HepG2 (cell line): Measurements from ENCODE around the gene FIGLA. TPM values are rescaled to one million over a fixed set of nuclear protein-coding genes. Genes with fewer than 3 reads are reported as not detected.

Source experiments
- ATAC-seq: fragments of 200-7000 bp; cut with Tn5 transposase; 3 replicates; pipeline ENCODE4 v1.9.1; 2020; ENCODE audit warnings: mild to moderate bottlenecking, moderate library complexity
- BruUV-seq: library from RNA; stranded (reverse); fragments of 400-500 nt; replicated peaks from 2 replicates; lab custom pipeline; 2021; lab: Mats Ljungman, UMichigan
- CTCF ChIA-PET: fragments of 300-600 bp; formaldehyde crosslinking; extraction: SDS; loops from one replicate; lab custom pipeline; 2021; ENCODE audit warnings: low total read pairs, inconsistent platforms, low intra/inter-chr PET ratio; lab: Yijun Ruan, JAX
- POLR2A ChIA-PET: fragments of 350-600 bp; sonication (Branson Sonifier 250); formaldehyde crosslinking; loops from one replicate; lab custom pipeline; 2020; ENCODE audit warnings: antibody characterized with exemption, inconsistent platforms; lab: Yijun Ruan, JAX
- DNase-seq: peaks from one replicate; pipeline ENCODE4 v3.0.0-alpha.2; 2015; ENCODE audit warnings: low spot score
- FAIRE-seq: peaks from 3 replicates; lab custom pipeline; 2011; peaks lifted over from hg19 to GRCh38; lab: Jason Lieb, UNC
- H2AFZ ChIP-seq: one replicate; pipeline ENCODE4 v1.6.1; 2011; ENCODE audit warnings: low read length, inconsistent platforms
- H3K27ac ChIP-seq: fragments of 300-600 bp; 3 replicates; pipeline ENCODE4 v1.8.0; 2011; ENCODE audit warnings: mixed run types, mild to moderate bottlenecking, mixed read lengths, low read length, inconsistent platforms; ENCODE audit not compliant: insufficient read depth; ENCODE audit errors: extremely low read length
- H3K27me3 ChIP-seq, 2 experiments: fragments of 200-600 bp in 1 of 2; 2 replicates in 1 of 2; 3 replicates in 1 of 2; pipeline versions ENCODE4 v1.6.0 to v1.8.0; 2011; ENCODE audit warnings: low read length in 2 of 2, mild to moderate bottlenecking in 2 of 2, moderate library complexity in 2 of 2, inconsistent platforms in 1 of 2; ENCODE audit not compliant: insufficient read depth in 2 of 2, control insufficient read depth in 1 of 2
- H3K36me3 ChIP-seq, 2 experiments: fragments of 200-600 bp in 1 of 2; replicated peaks in 1 of 2; 2 replicates in 1 of 2; 3 replicates in 1 of 2; pipeline versions ENCODE4 v1.5.1 to v1.8.0; 2011; ENCODE audit warnings: low read length in 2 of 2, inconsistent platforms in 1 of 2; ENCODE audit not compliant: insufficient read depth in 2 of 2, control insufficient read depth in 1 of 2
- H3K4me1 ChIP-seq: 2 replicates; pipeline ENCODE4 v1.5.1; 2012; ENCODE audit warnings: low read length, inconsistent platforms; ENCODE audit not compliant: insufficient read depth
- H3K4me2 ChIP-seq: 2 replicates; pipeline ENCODE4 v1.6.0; 2011; ENCODE audit warnings: low read depth, low read length, inconsistent platforms
- H3K4me3 ChIP-seq, 3 experiments: fragments of 200-600 bp in 1 of 3; sonication (generic), shearing (Covaris generic) in 1 of 3; replicated peaks in 1 of 3; 2 replicates each; pipeline ENCODE4 v1.5.1; 2011 to 2016; ENCODE audit warnings: low read length in 3 of 3, inconsistent platforms in 2 of 3, low read depth in 2 of 3, mild to moderate bottlenecking in 2 of 3, control low read depth in 1 of 3, mixed read lengths in 1 of 3; ENCODE audit not compliant: insufficient read depth in 1 of 3
- H3K79me2 ChIP-seq: one replicate; pipeline ENCODE4 v1.6.1; 2011; ENCODE audit warnings: low read length, inconsistent platforms; ENCODE audit not compliant: insufficient read depth
- H3K9ac ChIP-seq: 2 replicates; pipeline ENCODE4 v1.6.0; 2011; ENCODE audit warnings: mild to moderate bottlenecking, low read depth, low read length, inconsistent platforms; ENCODE audit not compliant: insufficient read depth
- H3K9me3 ChIP-seq: 2 replicates; pipeline ENCODE4 v1.5.1; 2012; ENCODE audit warnings: mild to moderate bottlenecking, low read length
- H4K20me1 ChIP-seq: 2 replicates; pipeline ENCODE4 v1.6.0; 2011; ENCODE audit warnings: inconsistent platforms, mild to moderate bottlenecking, low read length, moderate library complexity; ENCODE audit not compliant: insufficient read depth
- GABPB1 ChIP-seq: IDR thresholded peaks from 2 replicates; pipeline ENCODE4 v1.6.1; 2016; ENCODE audit warnings: mild to moderate bottlenecking, missing genetic modification reagents, moderate library complexity, missing compliant biosample characterization
- HES4 ChIP-seq: sonication (generic); formaldehyde crosslinking; IDR thresholded peaks from 2 replicates; pipeline ENCODE4 v1.9.0; 2021; ENCODE audit warnings: mild to moderate bottlenecking, missing genetic modification reagents, borderline replicate concordance
- HMGA1 ChIP-seq: sonication (generic); formaldehyde crosslinking; conservative IDR thresholded peaks from 2 replicates; pipeline ENCODE4 v1.4.0; 2020; ENCODE audit warnings: missing genetic modification reagents
- NFIB ChIP-seq: sonication (generic); formaldehyde crosslinking; IDR thresholded peaks from 2 replicates; pipeline ENCODE4 v1.9.0; 2021; ENCODE audit warnings: missing genetic modification reagents, mild to moderate bottlenecking, borderline replicate concordance
- YY1 ChIP-seq: IDR thresholded peaks from 2 replicates; pipeline ENCODE4 v1.6.1; 2011; ENCODE audit warnings: low read length, low read depth, moderate library complexity, mild to moderate bottlenecking; ENCODE audit not compliant: insufficient read depth, insufficient replicate concordance
- ZMYM2 ChIP-seq: sonication (generic); formaldehyde crosslinking; IDR thresholded peaks from 2 replicates; pipeline ENCODE4 v1.8.0; 2022; ENCODE audit warnings: mild to moderate bottlenecking, missing genetic modification reagents
- ZNF354B ChIP-seq: sonication (generic); formaldehyde crosslinking; IDR thresholded peaks from 2 replicates; pipeline ENCODE4 v1.8.0; 2022; ENCODE audit warnings: mild to moderate bottlenecking, missing genetic modification reagents
- ZNF431 ChIP-seq: sonication (generic); formaldehyde crosslinking; IDR thresholded peaks from 2 replicates; pipeline ENCODE4 v1.9.0; 2022; ENCODE audit warnings: missing genetic modification reagents, low read depth, mild to moderate bottlenecking, borderline replicate concordance
- ZNF451 ChIP-seq: sonication (generic); formaldehyde crosslinking; IDR thresholded peaks from 2 replicates; pipeline ENCODE4 v1.5.0; 2020; ENCODE audit warnings: mild to moderate bottlenecking, missing genetic modification reagents
- ZNF460 ChIP-seq: sonication (generic); formaldehyde crosslinking; IDR thresholded peaks from 2 replicates; pipeline ENCODE4 v1.5.1; 2020; ENCODE audit warnings: missing genetic modification reagents, mild to moderate bottlenecking, borderline replicate concordance
- ZNF577 ChIP-seq: sonication (generic); formaldehyde crosslinking; IDR thresholded peaks from 2 replicates; pipeline ENCODE4 v1.4.0; 2020; ENCODE audit warnings: mild to moderate bottlenecking, low read depth, missing genetic modification reagents, borderline replicate concordance
- ZNF619 ChIP-seq: sonication (generic); formaldehyde crosslinking; IDR thresholded peaks from 2 replicates; pipeline ENCODE4 v1.4.0; 2020; ENCODE audit warnings: mild to moderate bottlenecking, missing genetic modification reagents
- ZNF879 ChIP-seq: sonication (generic); formaldehyde crosslinking; IDR thresholded peaks from 2 replicates; pipeline ENCODE4 v1.8.1; 2023; ENCODE audit warnings: missing genetic modification reagents
- WGBS: methylation state at CpG from one replicate; pipeline ENCODE4 v1.1.6; 2017; ENCODE audit warnings: low lambda C conversion rate; 5-methylcytosine and 5-hydroxymethylcytosine counted together
- in situ Hi-C: cut with HindIII; loops from 2 replicates; pipeline ENCODE4 v1.10.0; 2017; ENCODE audit warnings: low pct_unique_long_range_greater_than_20kb; ENCODE audit not compliant: extremely low pct_ligation_motif_present
- intact Hi-C: fragments of 100-400 bp; cut with micrococcal nuclease; formaldehyde crosslinking; loops from one replicate; pipeline ENCODE4 v1.10.0; 2022; ENCODE audit not compliant: unreplicated experiment
- polyA plus RNA-seq, 8 experiments: library from polyadenylated mRNA; depleted of rRNA in 3 of 8; stranded (reverse) in 7 of 8; unstranded in 1 of 8; fragments of >200 nt; fragmentation: Illumina TruSeq in 4 of 8; extraction: Trizol in 4 of 8; gene quantifications; 2 replicates each; pipeline versions ENCODE4 v1.2.1 to v1.2.3, GENCODE V29; 2011 to 2016; ENCODE audit warnings: low read depth in 4 of 8, missing spikeins in 1 of 8, mixed read lengths in 1 of 8; ENCODE audit not compliant: insufficient read depth in 1 of 8
- total RNA-seq, 5 experiments: library from RNA; depleted of rRNA; stranded (reverse); fragments of >200 nt; fragmentation: Illumina TruSeq; extraction: Trizol; gene quantifications; 2 replicates each; pipeline ENCODE4 v1.2.3, GENCODE V29; 2016; ENCODE audit warnings: low read depth in 1 of 5
- TF ChIP-seq, protein P1 (sequence below): sonication (generic); formaldehyde crosslinking; IDR thresholded peaks from 2 replicates; pipeline ENCODE4 v1.4.0; 2020; ENCODE audit warnings: missing genetic modification reagents
- TF ChIP-seq, protein P2 (sequence below): sonication (generic); formaldehyde crosslinking; IDR thresholded peaks from 2 replicates; pipeline ENCODE4 v1.4.0; 2020; ENCODE audit warnings: low read depth, missing genetic modification reagents

The FIGLA gene
- total and polyA plus RNA-seq, 2 of the 13 experiments (the other 11 are each of a cell fraction or from before 2014, with no cell fraction given) = not detected

DNA sequence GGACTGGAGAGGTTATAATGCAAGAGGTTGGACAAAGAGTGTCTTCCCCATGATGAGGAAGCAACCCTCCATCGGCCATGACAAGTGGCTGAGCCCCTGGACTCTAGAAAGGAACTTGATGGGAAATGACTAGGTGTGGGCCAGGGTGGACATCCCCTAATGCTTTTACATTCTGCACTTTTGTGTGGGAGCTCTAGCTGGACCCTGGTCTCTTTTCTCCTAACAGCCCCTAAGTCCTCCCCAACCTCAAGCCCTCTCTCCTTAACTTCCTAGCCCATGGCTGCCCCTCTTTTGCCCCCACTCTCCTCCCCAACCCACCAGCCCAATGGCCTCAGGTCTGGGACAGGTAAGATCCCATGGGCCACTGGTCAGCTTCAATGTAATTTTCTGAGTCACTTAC lies 42.8 kb upstream of the FIGLA start (continued):
- TF ChIP-seq, protein P1, sequence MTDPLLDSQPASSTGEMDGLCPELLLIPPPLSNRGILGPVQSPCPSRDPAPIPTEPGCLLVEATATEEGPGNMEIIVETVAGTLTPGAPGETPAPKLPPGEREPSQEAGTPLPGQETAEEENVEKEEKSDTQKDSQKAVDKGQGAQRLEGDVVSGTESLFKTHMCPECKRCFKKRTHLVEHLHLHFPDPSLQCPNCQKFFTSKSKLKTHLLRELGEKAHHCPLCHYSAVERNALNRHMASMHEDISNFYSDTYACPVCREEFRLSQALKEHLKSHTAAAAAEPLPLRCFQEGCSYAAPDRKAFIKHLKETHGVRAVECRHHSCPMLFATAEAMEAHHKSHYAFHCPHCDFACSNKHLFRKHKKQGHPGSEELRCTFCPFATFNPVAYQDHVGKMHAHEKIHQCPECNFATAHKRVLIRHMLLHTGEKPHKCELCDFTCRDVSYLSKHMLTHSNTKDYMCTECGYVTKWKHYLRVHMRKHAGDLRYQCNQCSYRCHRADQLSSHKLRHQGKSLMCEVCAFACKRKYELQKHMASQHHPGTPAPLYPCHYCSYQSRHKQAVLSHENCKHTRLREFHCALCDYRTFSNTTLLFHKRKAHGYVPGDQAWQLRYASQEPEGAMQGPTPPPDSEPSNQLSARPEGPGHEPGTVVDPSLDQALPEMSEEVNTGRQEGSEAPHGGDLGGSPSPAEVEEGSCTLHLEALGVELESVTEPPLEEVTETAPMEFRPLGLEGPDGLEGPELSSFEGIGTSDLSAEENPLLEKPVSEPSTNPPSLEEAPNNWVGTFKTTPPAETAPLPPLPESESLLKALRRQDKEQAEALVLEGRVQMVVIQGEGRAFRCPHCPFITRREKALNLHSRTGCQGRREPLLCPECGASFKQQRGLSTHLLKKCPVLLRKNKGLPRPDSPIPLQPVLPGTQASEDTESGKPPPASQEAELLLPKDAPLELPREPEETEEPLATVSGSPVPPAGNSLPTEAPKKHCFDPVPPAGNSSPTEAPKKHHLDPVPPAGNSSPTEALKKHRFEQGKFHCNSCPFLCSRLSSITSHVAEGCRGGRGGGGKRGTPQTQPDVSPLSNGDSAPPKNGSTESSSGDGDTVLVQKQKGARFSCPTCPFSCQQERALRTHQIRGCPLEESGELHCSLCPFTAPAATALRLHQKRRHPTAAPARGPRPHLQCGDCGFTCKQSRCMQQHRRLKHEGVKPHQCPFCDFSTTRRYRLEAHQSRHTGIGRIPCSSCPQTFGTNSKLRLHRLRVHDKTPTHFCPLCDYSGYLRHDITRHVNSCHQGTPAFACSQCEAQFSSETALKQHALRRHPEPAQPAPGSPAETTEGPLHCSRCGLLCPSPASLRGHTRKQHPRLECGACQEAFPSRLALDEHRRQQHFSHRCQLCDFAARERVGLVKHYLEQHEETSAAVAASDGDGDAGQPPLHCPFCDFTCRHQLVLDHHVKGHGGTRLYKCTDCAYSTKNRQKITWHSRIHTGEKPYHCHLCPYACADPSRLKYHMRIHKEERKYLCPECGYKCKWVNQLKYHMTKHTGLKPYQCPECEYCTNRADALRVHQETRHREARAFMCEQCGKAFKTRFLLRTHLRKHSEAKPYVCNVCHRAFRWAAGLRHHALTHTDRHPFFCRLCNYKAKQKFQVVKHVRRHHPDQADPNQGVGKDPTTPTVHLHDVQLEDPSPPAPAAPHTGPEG (CRISPR knock-in tag) = no peak
- no peak for TF ChIP-seq ZNF577 (CRISPR knock-in tag)
- TF ChIP-seq ZNF460 (CRISPR knock-in tag) = no peak

DNA sequence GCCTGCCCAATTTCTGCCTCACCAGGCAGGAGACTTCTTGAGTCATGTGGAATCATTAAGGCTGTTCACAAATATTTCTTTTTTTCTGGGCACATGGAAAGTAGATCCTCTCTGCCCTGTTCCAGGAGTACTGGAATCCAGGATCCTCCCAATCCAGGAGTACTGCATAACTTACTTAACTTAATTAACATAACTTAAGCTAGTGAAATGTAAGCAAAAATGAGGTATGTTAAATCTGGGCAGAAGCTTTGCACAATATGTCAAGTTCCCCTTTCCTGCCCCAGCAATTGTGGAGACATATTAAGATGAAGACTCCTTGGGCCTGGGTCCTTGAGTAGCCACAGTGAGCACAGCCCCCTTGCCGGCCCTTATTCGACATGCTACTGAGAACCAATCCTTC lies 41.9 kb upstream of the FIGLA start:
- ChIA-PET CTCF (no interaction called here), POLR2A (no interaction called here)
- Histone ChIP-seq H2AFZ (no peak overlapping the region), H4K20me1 (no peaks in the 10 kb centered on the region), H3K4me1 (peaks cover 20% of the 10 kb centered on the region), H3K27ac (no peak overlapping the region), H3K4me2 (no peak overlapping the region), H3K9ac (no peak overlapping the region), H3K27me3 (peaks cover 5 to 42% of the 10 kb centered on the region in 2 experiments), H3K9me3 (no peaks in the 10 kb centered on the region), H3K4me3 (no peak overlapping the region), H3K79me2 (no peaks in the 10 kb centered on the region), H3K36me3 (no peaks in the 10 kb centered on the region)
- in situ Hi-C loops (no loop called here), intact Hi-C loops (no loop called here)
- DNase-seq (no peak), FAIRE-seq (no peak), ATAC-seq (no peak)
- 69% methylated on average over 2 of the region's 2 CpGs for WGBS
- no TSS peak for BruUV-seq
- no peak for TF ChIP-seq HMGA1 (CRISPR knock-in tag)
- TF ChIP-seq ZMYM2 (CRISPR knock-in tag) = no peak
- no peak for TF ChIP-seq HES4 (CRISPR knock-in tag)
- TF ChIP-seq YY1 = no peak
- no peak for TF ChIP-seq NFIB (CRISPR knock-in tag)
- TF ChIP-seq, protein P2, sequence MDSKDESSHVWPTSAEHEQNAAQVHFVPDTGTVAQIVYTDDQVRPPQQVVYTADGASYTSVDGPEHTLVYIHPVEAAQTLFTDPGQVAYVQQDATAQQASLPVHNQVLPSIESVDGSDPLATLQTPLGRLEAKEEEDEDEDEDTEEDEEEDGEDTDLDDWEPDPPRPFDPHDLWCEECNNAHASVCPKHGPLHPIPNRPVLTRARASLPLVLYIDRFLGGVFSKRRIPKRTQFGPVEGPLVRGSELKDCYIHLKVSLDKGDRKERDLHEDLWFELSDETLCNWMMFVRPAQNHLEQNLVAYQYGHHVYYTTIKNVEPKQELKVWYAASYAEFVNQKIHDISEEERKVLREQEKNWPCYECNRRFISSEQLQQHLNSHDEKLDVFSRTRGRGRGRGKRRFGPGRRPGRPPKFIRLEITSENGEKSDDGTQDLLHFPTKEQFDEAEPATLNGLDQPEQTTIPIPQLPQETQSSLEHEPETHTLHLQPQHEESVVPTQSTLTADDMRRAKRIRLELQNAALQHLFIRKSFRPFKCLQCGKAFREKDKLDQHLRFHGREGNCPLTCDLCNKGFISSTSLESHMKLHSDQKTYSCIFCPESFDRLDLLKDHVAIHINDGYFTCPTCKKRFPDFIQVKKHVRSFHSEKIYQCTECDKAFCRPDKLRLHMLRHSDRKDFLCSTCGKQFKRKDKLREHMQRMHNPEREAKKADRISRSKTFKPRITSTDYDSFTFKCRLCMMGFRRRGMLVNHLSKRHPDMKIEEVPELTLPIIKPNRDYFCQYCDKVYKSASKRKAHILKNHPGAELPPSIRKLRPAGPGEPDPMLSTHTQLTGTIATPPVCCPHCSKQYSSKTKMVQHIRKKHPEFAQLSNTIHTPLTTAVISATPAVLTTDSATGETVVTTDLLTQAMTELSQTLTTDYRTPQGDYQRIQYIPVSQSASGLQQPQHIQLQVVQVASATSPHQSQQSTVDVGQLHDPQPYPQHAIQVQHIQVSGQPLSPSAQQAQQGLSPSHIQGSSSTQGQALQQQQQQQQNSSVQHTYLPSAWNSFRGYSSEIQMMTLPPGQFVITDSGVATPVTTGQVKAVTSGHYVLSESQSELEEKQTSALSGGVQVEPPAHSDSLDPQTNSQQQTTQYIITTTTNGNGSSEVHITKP (CRISPR knock-in tag) = no peak
- TF ChIP-seq ZNF354B (CRISPR knock-in tag) = no peak
- TF ChIP-seq ZNF619 (CRISPR knock-in tag) = no peak
- no peak for TF ChIP-seq ZNF431
- no peak for TF ChIP-seq GABPB1 (CRISPR knock-in tag)
- no peak for TF ChIP-seq ZNF879 (CRISPR knock-in tag)
- TF ChIP-seq ZNF451 = no peak
